Tibial artery (tissue), 4 donors: Measurements from ENCODE around the gene PEAK3.

Source experiments
- DNase-seq, 2 donors: peaks; one replicate each; pipeline ENCODE4 v3.0.0-alpha.2; 2019
- H3K27ac ChIP-seq, 2 donors: fragments of 200-600 bp; sonication (generic) in 1 of 2; 1 replicate in 1 of 2; 2 replicates in 1 of 2; pipeline ENCODE4 v1.5.1; 2018 to 2019; ENCODE audit warnings: mild to moderate bottlenecking in 1 of 2
- H3K27me3 ChIP-seq, 2 donors: fragments of 200-600 bp; sonication (generic) in 1 of 2; one replicate each; pipeline versions ENCODE4 v1.5.1 to v1.6.0; 2016 to 2019
- H3K36me3 ChIP-seq, 3 donors: fragments of 200-600 bp; sonication (generic) in 2 of 3; one replicate each; pipeline ENCODE4 v1.5.1; 2016 to 2019; ENCODE audit warnings: mild to moderate bottlenecking in 2 of 3
- H3K4me1 ChIP-seq, 4 donors: fragments of 200-600 bp; sonication (generic) in 2 of 4; 1 replicate in 3 of 4; 2 replicates in 1 of 4; pipeline ENCODE4 v1.5.1; 2016 to 2019
- H3K4me3 ChIP-seq, 2 donors: fragments of 200-600 bp; sonication (generic) in 1 of 2; 1 replicate in 1 of 2; 2 replicates in 1 of 2; pipeline ENCODE4 v1.5.1; 2018 to 2019; ENCODE audit warnings: mild to moderate bottlenecking in 2 of 2
- H3K9me3 ChIP-seq, 3 donors: fragments of 200-600 bp; sonication (generic) in 1 of 3; one replicate each; pipeline ENCODE4 v1.5.1; 2016 to 2019
- intact Hi-C: fragments of 100-400 bp; cut with DNase I; formaldehyde crosslinking; loops from one replicate; pipeline ENCODE4 v1.15.0; 2023; ENCODE audit warnings: low total_unique reads
- TF ChIP-seq, protein P1 (sequence below), 2 experiments: fragments of 200-600 bp in 1 of 2; fragments of 450-650 bp in 1 of 2; IDR thresholded peaks; one replicate each; pipeline ENCODE4 v1.5.1; 2017 to 2019; ENCODE audit warnings: antibody characterized with exemption in 2 of 2, mild to moderate bottlenecking in 1 of 2, moderate library complexity in 1 of 2

The PEAK3 gene

GRCh38 chr19:2324220-2324948 is 42.4 kb upstream of the PEAK3 start:
- DNase-seq: no peak
- H3K4me3 ChIP-seq: no peak overlapping the region
- intact Hi-C loops: no loop called here

GRCh38 chr19:2323707-2324106 is 41.7 kb upstream of the PEAK3 start:
- intact Hi-C loops: no loop called here
- no peak overlapping the region for H3K27ac ChIP-seq

More at GRCh38 chr19:2324220-2324948, 42.4 kb upstream of the PEAK3 start:
- H3K27ac ChIP-seq: no peak overlapping the region
- TF ChIP-seq, protein P1, sequence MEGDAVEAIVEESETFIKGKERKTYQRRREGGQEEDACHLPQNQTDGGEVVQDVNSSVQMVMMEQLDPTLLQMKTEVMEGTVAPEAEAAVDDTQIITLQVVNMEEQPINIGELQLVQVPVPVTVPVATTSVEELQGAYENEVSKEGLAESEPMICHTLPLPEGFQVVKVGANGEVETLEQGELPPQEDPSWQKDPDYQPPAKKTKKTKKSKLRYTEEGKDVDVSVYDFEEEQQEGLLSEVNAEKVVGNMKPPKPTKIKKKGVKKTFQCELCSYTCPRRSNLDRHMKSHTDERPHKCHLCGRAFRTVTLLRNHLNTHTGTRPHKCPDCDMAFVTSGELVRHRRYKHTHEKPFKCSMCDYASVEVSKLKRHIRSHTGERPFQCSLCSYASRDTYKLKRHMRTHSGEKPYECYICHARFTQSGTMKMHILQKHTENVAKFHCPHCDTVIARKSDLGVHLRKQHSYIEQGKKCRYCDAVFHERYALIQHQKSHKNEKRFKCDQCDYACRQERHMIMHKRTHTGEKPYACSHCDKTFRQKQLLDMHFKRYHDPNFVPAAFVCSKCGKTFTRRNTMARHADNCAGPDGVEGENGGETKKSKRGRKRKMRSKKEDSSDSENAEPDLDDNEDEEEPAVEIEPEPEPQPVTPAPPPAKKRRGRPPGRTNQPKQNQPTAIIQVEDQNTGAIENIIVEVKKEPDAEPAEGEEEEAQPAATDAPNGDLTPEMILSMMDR (IDR thresholded peaks at IDR 0.05): no peak
- peaks cover 8 to 58% (median 42%) of the 10 kb centered on the region in 3 donors for H3K36me3 ChIP-seq
- H3K4me1 ChIP-seq: peaks cover 0 to 30% (median 19%) of the 10 kb centered on the region in 4 donors
- no peaks in the 10 kb centered on the region for H3K9me3 ChIP-seq
- no peaks in the 10 kb centered on the region for H3K27me3 ChIP-seq

GRCh38 chr19:2321565-2322283 is 39.7 kb upstream of the PEAK3 start:
- intact Hi-C loops: no loop called here
- H3K4me1 ChIP-seq: peaks cover 0 to 11% (median 5%) of the 10 kb centered on the region in 4 donors
- H3K9me3 ChIP-seq: no peaks in the 10 kb centered on the region
- DNase-seq: no peak
- no peaks in the 10 kb centered on the region for H3K27me3 ChIP-seq
- H3K4me3 ChIP-seq: no peak overlapping the region
- TF ChIP-seq, protein P1 (IDR thresholded peaks at IDR 0.05): no peak
- H3K27ac ChIP-seq: no peak overlapping the region
- H3K36me3 ChIP-seq: peaks cover 8 to 58% (median 42%) of the 10 kb centered on the region in 3 donors

More at GRCh38 chr19:2323707-2324106, 41.7 kb upstream of the PEAK3 start:
- H3K4me1 ChIP-seq: peaks cover 0 to 24% (median 15%) of the 10 kb centered on the region in 4 donors
- no peaks in the 10 kb centered on the region for H3K27me3 ChIP-seq
- TF ChIP-seq, protein P1 (IDR thresholded peaks at IDR 0.05): no peak
- no peak overlapping the region for H3K4me3 ChIP-seq
- no peak for DNase-seq
- peaks cover 8 to 58% (median 42%) of the 10 kb centered on the region in 3 donors for H3K36me3 ChIP-seq
- no peaks in the 10 kb centered on the region for H3K9me3 ChIP-seq

GRCh38 chr19:2320939-2321338 is 39.0 kb upstream of the PEAK3 start:
- Histone ChIP-seq H3K4me1 (peaks cover 0 to 6% (median 3%) of the 10 kb centered on the region in 4 donors), H3K36me3 (peaks cover 8 to 54% (median 42%) of the 10 kb centered on the region in 3 donors), H3K9me3 (no peaks in the 10 kb centered on the region), H3K4me3 (no peak overlapping the region), H3K27me3 (no peaks in the 10 kb centered on the region), H3K27ac (no peak overlapping the region)
- intact Hi-C loops: no loop called here
- TF ChIP-seq, protein P1 (IDR thresholded peaks at IDR 0.05): no peak
- no peak for DNase-seq

GRCh38 chr19:2320049-2320448 is 38.1 kb upstream of the PEAK3 start:
- no peak overlapping the region for H3K4me3 ChIP-seq
- H3K27me3 ChIP-seq: no peaks in the 10 kb centered on the region
- TF ChIP-seq, protein P1 (IDR thresholded peaks at IDR 0.05): no peak
- no peak overlapping the region for H3K27ac ChIP-seq
- peaks cover 0 to 6% (median 0%) of the 10 kb centered on the region in 4 donors for H3K4me1 ChIP-seq
- DNase-seq: no peak
- peaks cover 8 to 46% (median 36%) of the 10 kb centered on the region in 3 donors for H3K36me3 ChIP-seq
- intact Hi-C loops: no loop called here
- peaks cover 0 to 8% (median 6%) of the 10 kb centered on the region in 3 donors for H3K9me3 ChIP-seq
